HepG2 (cell line): ENCODE data around the gene STAT6. TPM values are rescaled to one million over a fixed set of nuclear protein-coding genes. Genes with fewer than 3 reads are reported as not detected.

Experiments
- ARNTL ChIP-seq: sonication (generic); formaldehyde crosslinking; IDR thresholded peaks from 2 replicates; pipeline ENCODE4 v1.4.0; 2020; ENCODE audit warnings: mild to moderate bottlenecking, missing genetic modification reagents
- CREB1 ChIP-seq, 2 experiments: fragments of 450-650 bp in 1 of 2; IDR thresholded peaks; 2 replicates each; pipeline ENCODE4 v1.6.1; 2016 to 2017; ENCODE audit warnings: control low read depth in 1 of 2, mild to moderate bottlenecking in 1 of 2, missing compliant biosample characterization in 1 of 2, missing genetic modification characterization in 1 of 2
- ERF ChIP-seq: IDR thresholded peaks from 2 replicates; pipeline ENCODE4 v1.6.1; 2018; ENCODE audit warnings: missing biosample characterization, missing genetic modification reagents
- HNF1A ChIP-seq, 2 experiments: sonication (generic) in 1 of 2; formaldehyde crosslinking in 1 of 2; IDR thresholded peaks; 2 replicates each; pipeline versions ENCODE4 v1.4.0 to v1.6.1; 2016 to 2020; ENCODE audit warnings: borderline replicate concordance in 1 of 2, low read depth in 1 of 2, mild to moderate bottlenecking in 1 of 2, missing genetic modification reagents in 1 of 2
- HOMEZ ChIP-seq: IDR thresholded peaks from 2 replicates; pipeline ENCODE4 v1.6.1; 2016; ENCODE audit warnings: low read depth
- IRF2 ChIP-seq: IDR thresholded peaks from 2 replicates; pipeline ENCODE4 v1.6.1; 2018; ENCODE audit warnings: missing genetic modification reagents, missing compliant biosample characterization
- MYC ChIP-seq: sonication (generic); formaldehyde crosslinking; IDR thresholded peaks from 2 replicates; pipeline ENCODE4 v1.9.0; 2021; ENCODE audit warnings: missing genetic modification reagents, borderline replicate concordance
- PBX2 ChIP-seq: IDR thresholded peaks from 2 replicates; pipeline ENCODE4 v1.6.1; 2016; ENCODE audit warnings: control low read depth
- RBFOX2 ChIP-seq: fragments of 200-400 bp; formaldehyde crosslinking; IDR thresholded peaks from 2 replicates; pipeline ENCODE4 v1.6.1; 2017; ENCODE audit warnings: low read depth, mild to moderate bottlenecking, low read length
- RFX5 ChIP-seq: IDR thresholded peaks from 2 replicates; pipeline ENCODE4 v1.6.1; 2011; ENCODE audit warnings: low read depth, low read length, improper control_type of control experiment
- SALL1 ChIP-seq: sonication (generic); formaldehyde crosslinking; IDR thresholded peaks from 2 replicates; pipeline ENCODE4 v1.8.0; 2022; ENCODE audit warnings: mild to moderate bottlenecking, missing genetic modification reagents
- SIX1 ChIP-seq: sonication (generic); formaldehyde crosslinking; IDR thresholded peaks from 2 replicates; pipeline ENCODE4 v1.4.0; 2020; ENCODE audit warnings: missing genetic modification reagents, borderline replicate concordance
- SP4 ChIP-seq: sonication (generic); formaldehyde crosslinking; IDR thresholded peaks from 2 replicates; pipeline ENCODE4 v1.8.1; 2023; ENCODE audit warnings: mild to moderate bottlenecking, missing genetic modification reagents
- THAP7 ChIP-seq: sonication (generic); formaldehyde crosslinking; IDR thresholded peaks from 2 replicates; pipeline ENCODE4 v1.8.1; 2023; ENCODE audit warnings: mild to moderate bottlenecking, missing genetic modification reagents
- YY1 ChIP-seq: IDR thresholded peaks from 2 replicates; pipeline ENCODE4 v1.6.1; 2011; ENCODE audit warnings: low read length, low read depth, moderate library complexity, mild to moderate bottlenecking; ENCODE audit not compliant: insufficient read depth, insufficient replicate concordance
- ZNF275 ChIP-seq: sonication (generic); formaldehyde crosslinking; IDR thresholded peaks from 2 replicates; pipeline ENCODE4 v1.8.0; 2022; ENCODE audit warnings: missing genetic modification reagents, mild to moderate bottlenecking, inconsistent platforms, borderline replicate concordance
- ZNF44 ChIP-seq: sonication (generic); formaldehyde crosslinking; IDR thresholded peaks from 2 replicates; pipeline ENCODE4 v1.5.1; 2020; ENCODE audit warnings: mild to moderate bottlenecking, missing genetic modification reagents
- ZNF510 ChIP-seq: sonication (generic); formaldehyde crosslinking; IDR thresholded peaks from 2 replicates; pipeline ENCODE4 v1.4.0; 2020; ENCODE audit warnings: low read depth, mild to moderate bottlenecking, missing genetic modification reagents
- ZNF768 ChIP-seq: sonication (generic); formaldehyde crosslinking; IDR thresholded peaks from 2 replicates; pipeline ENCODE4 v1.4.0; 2020; ENCODE audit warnings: missing genetic modification reagents
- polyA plus RNA-seq, 8 experiments: library from polyadenylated mRNA; depleted of rRNA in 3 of 8; stranded (reverse) in 7 of 8; unstranded in 1 of 8; fragments of >200 nt; fragmentation: Illumina TruSeq in 4 of 8; extraction: Trizol in 4 of 8; gene quantifications; 2 replicates each; pipeline versions ENCODE4 v1.2.1 to v1.2.3, GENCODE V29; 2011 to 2016; ENCODE audit warnings: low read depth in 4 of 8, missing spikeins in 1 of 8, mixed read lengths in 1 of 8; ENCODE audit not compliant: insufficient read depth in 1 of 8
- total RNA-seq, 5 experiments: library from RNA; depleted of rRNA; stranded (reverse); fragments of >200 nt; fragmentation: Illumina TruSeq; extraction: Trizol; gene quantifications; 2 replicates each; pipeline ENCODE4 v1.2.3, GENCODE V29; 2016; ENCODE audit warnings: low read depth in 1 of 5

STAT6 gene
- total and polyA plus RNA-seq, 2 of the 13 experiments (the other 11 are each of a cell fraction or from before 2014, with no cell fraction given), result 28.0 to 62.2 TPM

- TF ChIP-seq HNF1A (IDR thresholded peaks at IDR 0.05; ENCODE audit: low read depth) (no peak), HNF1A (CRISPR knock-in tag; IDR thresholded peaks at IDR 0.05; ENCODE audit: borderline replicate concordance) (no peak), PBX2 (CRISPR knock-in tag) (no peak), SP4 (0 out of 2 replicates have a peak, but pooled peaks have one; percentile 13), SIX1 (CRISPR knock-in tag) (no peak), MYC (CRISPR knock-in tag) (peak; percentile 44; the same call in 1 of the 2 replicates), SALL1 (CRISPR knock-in tag) (no peak), HOMEZ (CRISPR knock-in tag) (no peak), THAP7 (no peak), ZNF510 (CRISPR knock-in tag) (0 out of 2 replicates have a peak, but pooled peaks have one; percentile 6), RFX5 (no peak), ERF (CRISPR knock-in tag) (0 out of 2 replicates have a peak, but pooled peaks have one; percentile 29), IRF2 (CRISPR knock-in tag) (peak; percentile 50; the same call in 1 of the 2 replicates), YY1 (no peak), ZNF44 (CRISPR knock-in tag) (0 out of 2 replicates have a peak, but pooled peaks have one; percentile 52), RBFOX2 (no peak), ZNF768 (CRISPR knock-in tag) (no peak), ZNF275 (CRISPR knock-in tag) (peak; percentile 2; the same call in 1 of the 2 replicates), CREB1 (IDR thresholded peaks at IDR 0.05) (no peak), CREB1 (CRISPR knock-in tag; IDR thresholded peaks at IDR 0.05) (peak; percentile 5; the same call in 1 of the 2 replicates), ARNTL (CRISPR knock-in tag) (no peak)
Observed at GRCh38 chr12:57112492-57113294, 1.5 kb upstream of the STAT6 start (continued).
